GM12873 (cell line): ENCODE measurements around the gene ZFYVE21.

Source experiments
- TF ChIP-seq, protein P1 (sequence below): IDR thresholded peaks from 2 replicates; pipeline ENCODE4 v1.5.1; 2012; ENCODE audit warnings: low read depth, mild to moderate bottlenecking, moderate library complexity, low read length, control low read depth; ENCODE audit not compliant: insufficient read depth; ENCODE audit errors: missing control alignments

The ZFYVE21 gene

DNA sequence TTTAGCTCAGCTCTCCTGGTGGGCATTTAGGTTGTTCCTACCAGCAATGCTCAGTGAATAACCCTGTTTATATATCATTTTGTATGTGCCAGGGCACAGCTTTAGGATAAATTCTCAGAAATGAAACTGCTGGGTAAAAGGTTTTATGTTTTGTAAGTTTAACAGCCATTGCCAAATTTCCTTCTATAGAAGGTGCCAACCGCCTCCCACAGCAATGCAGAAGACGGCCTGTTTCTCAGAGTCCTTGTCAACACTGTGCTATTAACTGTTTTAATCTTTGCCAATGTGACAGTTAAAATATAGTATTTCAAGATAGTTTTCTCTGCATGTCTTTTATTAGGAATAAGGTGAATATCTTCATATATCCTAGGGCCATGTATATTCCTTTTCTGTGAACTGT, 66.8 kb downstream of the ZFYVE21 start:
- TF ChIP-seq, protein P1, sequence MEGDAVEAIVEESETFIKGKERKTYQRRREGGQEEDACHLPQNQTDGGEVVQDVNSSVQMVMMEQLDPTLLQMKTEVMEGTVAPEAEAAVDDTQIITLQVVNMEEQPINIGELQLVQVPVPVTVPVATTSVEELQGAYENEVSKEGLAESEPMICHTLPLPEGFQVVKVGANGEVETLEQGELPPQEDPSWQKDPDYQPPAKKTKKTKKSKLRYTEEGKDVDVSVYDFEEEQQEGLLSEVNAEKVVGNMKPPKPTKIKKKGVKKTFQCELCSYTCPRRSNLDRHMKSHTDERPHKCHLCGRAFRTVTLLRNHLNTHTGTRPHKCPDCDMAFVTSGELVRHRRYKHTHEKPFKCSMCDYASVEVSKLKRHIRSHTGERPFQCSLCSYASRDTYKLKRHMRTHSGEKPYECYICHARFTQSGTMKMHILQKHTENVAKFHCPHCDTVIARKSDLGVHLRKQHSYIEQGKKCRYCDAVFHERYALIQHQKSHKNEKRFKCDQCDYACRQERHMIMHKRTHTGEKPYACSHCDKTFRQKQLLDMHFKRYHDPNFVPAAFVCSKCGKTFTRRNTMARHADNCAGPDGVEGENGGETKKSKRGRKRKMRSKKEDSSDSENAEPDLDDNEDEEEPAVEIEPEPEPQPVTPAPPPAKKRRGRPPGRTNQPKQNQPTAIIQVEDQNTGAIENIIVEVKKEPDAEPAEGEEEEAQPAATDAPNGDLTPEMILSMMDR = no peak
